ENCODE measurements around the gene RUFY1. TPM values are rescaled to one million over a fixed set of nuclear protein-coding genes. Genes with fewer than 3 reads are reported as not detected.

Gene RUFY1
- total and polyA plus RNA-seq, 10 of the 15 experiments (the other 5 are each of a cell fraction or from before 2014, with no cell fraction given), result 5.7 to 36.3 (median 24.5) TPM

- TF ChIP-seq, protein P1, sequence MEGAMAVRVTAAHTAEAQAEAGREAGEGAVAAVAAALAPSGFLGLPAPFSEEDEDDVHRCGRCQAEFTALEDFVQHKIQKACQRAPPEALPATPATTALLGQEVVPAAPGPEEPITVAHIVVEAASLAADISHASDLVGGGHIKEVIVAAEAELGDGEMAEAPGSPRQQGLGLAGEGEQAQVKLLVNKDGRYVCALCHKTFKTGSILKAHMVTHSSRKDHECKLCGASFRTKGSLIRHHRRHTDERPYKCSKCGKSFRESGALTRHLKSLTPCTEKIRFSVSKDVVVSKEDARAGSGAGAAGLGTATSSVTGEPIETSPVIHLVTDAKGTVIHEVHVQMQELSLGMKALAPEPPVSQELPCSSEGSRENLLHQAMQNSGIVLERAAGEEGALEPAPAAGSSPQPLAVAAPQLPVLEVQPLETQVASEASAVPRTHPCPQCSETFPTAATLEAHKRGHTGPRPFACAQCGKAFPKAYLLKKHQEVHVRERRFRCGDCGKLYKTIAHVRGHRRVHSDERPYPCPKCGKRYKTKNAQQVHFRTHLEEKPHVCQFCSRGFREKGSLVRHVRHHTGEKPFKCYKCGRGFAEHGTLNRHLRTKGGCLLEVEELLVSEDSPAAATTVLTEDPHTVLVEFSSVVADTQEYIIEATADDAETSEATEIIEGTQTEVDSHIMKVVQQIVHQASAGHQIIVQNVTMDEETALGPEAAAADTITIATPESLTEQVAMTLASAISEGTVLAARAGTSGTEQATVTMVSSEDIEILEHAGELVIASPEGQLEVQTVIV (IDR thresholded peaks at IDR 0.05; ENCODE audit: borderline replicate concordance, partially characterized antibody), result peak; percentile 30
- TF ChIP-seq NR2C1 (IDR thresholded peaks at IDR 0.05), result no peak
- TF ChIP-seq CUX1 (IDR thresholded peaks at IDR 0.05; ENCODE audit: insufficient replicate concordance, low read depth, low read length), result no peak
- TF ChIP-seq PAX8 (IDR thresholded peaks at IDR 0.05), result no peak
- TF ChIP-seq EP300 (IDR thresholded peaks at IDR 0.05; ENCODE audit: borderline replicate concordance in 1 of 2, control insufficient read depth in 1 of 2, low read depth in 2 of 2, low read length in 2 of 2), result no peak
- no peak for TF ChIP-seq SIX5 (IDR thresholded peaks at IDR 0.05; ENCODE audit: low read depth, low read length, severe bottlenecking)
- TF ChIP-seq FOXM1 (IDR thresholded peaks at IDR 0.05; ENCODE audit: low read depth, low read length), result no peak
- TF ChIP-seq SREBF2 (IDR thresholded peaks at IDR 0.05; ENCODE audit: low read length), result no peak
- TF ChIP-seq ZZZ3 (IDR thresholded peaks at IDR 0.05; ENCODE audit: control insufficient read depth, insufficient read length, low read depth), result no peak
- no peak for TF ChIP-seq ESRRA (IDR thresholded peaks at IDR 0.05; ENCODE audit: low read length)
- no peak for TF ChIP-seq E2F8 (IDR thresholded peaks at IDR 0.05; ENCODE audit: low read depth, partially characterized antibody)
- TF ChIP-seq ZNF384 (IDR thresholded peaks at IDR 0.05; ENCODE audit: borderline replicate concordance, low read depth, low read length), result no peak
- no peak for TF ChIP-seq FOS (IDR thresholded peaks at IDR 0.05; ENCODE audit: borderline replicate concordance, extremely low read depth, insufficient read length)
- no peak for TF ChIP-seq HDAC6 (IDR thresholded peaks at IDR 0.05; ENCODE audit: unreplicated experiment)
- TF ChIP-seq MEF2B (IDR thresholded peaks at IDR 0.05; ENCODE audit: partially characterized antibody, poor library complexity, severe bottlenecking), result no peak
- TF ChIP-seq CBX3 (IDR thresholded peaks at IDR 0.05; ENCODE audit: borderline replicate concordance, low read depth), result no peak
These were observed 73.8 kb downstream of the RUFY1 start (continued) for GRCh38 chr5:179623906-179624741.

All from GM12878 (cell line).